ENCODE results near the gene FCHSD2.

GRCh38 chr11:72981971-72982685 lies 160.0 kb downstream of the FCHSD2 start:
- no peak for TF ChIP-seq RAD21 (IDR thresholded peaks at IDR 0.05)
- no peak for TF ChIP-seq REST (IDR thresholded peaks at IDR 0.05)
- no peak for TF ChIP-seq CTCF (IDR thresholded peaks at IDR 0.05; ENCODE audit: low read depth, low read length, missing input control)
- no peak for TF ChIP-seq RXRA (IDR thresholded peaks at IDR 0.05)
- TF ChIP-seq EGR1 (IDR thresholded peaks at IDR 0.05; ENCODE audit: low read depth in 2 of 2), result no peak
- no peak for TF ChIP-seq HNF4A (conservative IDR thresholded peaks at IDR 0.05)
- no peak for TF ChIP-seq TAF1 (conservative IDR thresholded peaks at IDR 0.05)
- TF ChIP-seq SP1 (IDR thresholded peaks at IDR 0.05), result no peak
- TF ChIP-seq, protein P1, sequence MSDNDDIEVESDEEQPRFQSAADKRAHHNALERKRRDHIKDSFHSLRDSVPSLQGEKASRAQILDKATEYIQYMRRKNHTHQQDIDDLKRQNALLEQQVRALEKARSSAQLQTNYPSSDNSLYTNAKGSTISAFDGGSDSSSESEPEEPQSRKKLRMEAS (IDR thresholded peaks at IDR 0.05), result no peak
- TF ChIP-seq YY1 (IDR thresholded peaks at IDR 0.05), result no peak
- TF ChIP-seq JUND (IDR thresholded peaks at IDR 0.05), result no peak
- TF ChIP-seq FOXA1 (IDR thresholded peaks at IDR 0.05), result no peak
- no peak for TF ChIP-seq ATF3 (IDR thresholded peaks at IDR 0.05)

Data from liver (tissue), 3 donors.